ENCODE measurements around the gene H2BW2. TPM values are rescaled to one million over a fixed set of nuclear protein-coding genes. Genes with fewer than 3 reads are reported as not detected.
"Not testable (repeated sequence)": the region's sequence is repeated elsewhere in the genome, so short reads cannot be mapped to it uniquely, and the experiment has no call there.

Gene H2BW2
- total RNA-seq, 2 donors from 2014 or later = not detected

DNA sequence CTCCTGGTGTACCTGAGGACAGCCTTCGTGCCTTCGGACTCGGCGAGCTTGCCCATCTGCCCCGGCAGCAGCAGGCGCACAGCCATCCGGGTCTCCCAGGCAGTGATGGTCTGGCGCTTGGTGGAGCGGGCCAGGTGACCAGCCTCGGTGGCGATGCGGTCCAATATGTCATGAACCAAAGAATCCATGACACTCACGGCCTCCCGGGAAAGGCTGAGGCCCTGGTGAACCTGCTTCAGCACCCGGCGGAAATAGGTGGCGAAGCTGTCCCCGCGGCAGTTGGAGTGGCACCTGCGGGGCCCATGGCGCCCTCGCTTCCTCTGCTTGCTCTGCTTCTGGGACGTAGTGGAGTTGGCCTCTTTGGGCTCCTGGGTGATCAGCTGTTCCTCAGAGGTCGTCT lies 26.6 kb upstream of the H2BW2 start:
- no peak overlapping the region for H3K4me3 Mint-ChIP-seq
- H3K27me3 ChIP-seq (ENCODE audit: control insufficient read depth, insufficient read depth, low read length, poor library complexity, severe bottlenecking) = no peaks in the 10 kb centered on the region
- WGBS, 2 experiments (ENCODE audit: insufficient coverage in 1 of 2, insufficient read length in 1 of 2) = 81 to 95% methylated on average over 8 to 24 of the region's 24 CpGs

GRCh38 chrX:104013606-104014005 lies 26.1 kb upstream of the H2BW2 start, which contains the start of gene H2BW1:
TSS of gene H2BW1 (minus strand) at chrX:104013708. CDS start at chrX:104013576, 132 bp downstream.
- Histone ChIP-seq H3K27ac (ENCODE audit: low read depth, low read length) (no peak within 1 kb of the TSS), H3K4me1 (ENCODE audit: control insufficient read depth, insufficient read depth, low read length) (no peaks in the 10 kb centered on the region), H3K4me3 (ENCODE audit: low read length) (no peak within 1 kb of the TSS), H3K27me3 (ENCODE audit: control insufficient read depth, insufficient read depth, low read length, poor library complexity, severe bottlenecking) (no peaks in the 10 kb centered on the region), H3K9ac (ENCODE audit: extremely low read depth, low read length, poor library complexity, severe bottlenecking) (no peak within 1 kb of the TSS), H3K9me3 (ENCODE audit: control insufficient read depth, low read length) (no peaks in the 10 kb centered on the region), H3K36me3 (ENCODE audit: control insufficient read depth, insufficient read depth, low read length) (no peaks in the 10 kb centered on the region)
- 96 to 98% methylated on average over 15 to 20 of the region's 20 CpGs for WGBS, 2 experiments (ENCODE audit: insufficient coverage in 1 of 2, insufficient read length in 1 of 2)
- no peak within 1 kb of the TSS for H3K4me3 Mint-ChIP-seq
- H3K4me1 Mint-ChIP-seq = no peaks in the 10 kb centered on the region
- H3K36me3 Mint-ChIP-seq (ENCODE audit: low read depth) = no peaks in the 10 kb centered on the region
- H3K9me3 Mint-ChIP-seq = peaks cover 62% of the 10 kb centered on the region
- H3K27me3 Mint-ChIP-seq (ENCODE audit: insufficient read depth) = peaks cover 5% of the 10 kb centered on the region
- no peak for DNase-seq
- TF ChIP-seq CTCF (conservative IDR thresholded peaks at IDR 0.05) = no peak
- no peak within 1 kb of the TSS for H3K27ac Mint-ChIP-seq

More for the DNA sequence above, 26.6 kb upstream of the H2BW2 start:
- Mint-ChIP-seq H3K27me3 (ENCODE audit: insufficient read depth) (peaks cover 4% of the 10 kb centered on the region), H3K4me1 (no peaks in the 10 kb centered on the region), H3K36me3 (ENCODE audit: low read depth) (no peaks in the 10 kb centered on the region), H3K9me3 (peaks cover 60% of the 10 kb centered on the region), H3K27ac (no peak overlapping the region)
- H3K4me3 ChIP-seq (ENCODE audit: low read length) = no peak overlapping the region
- no peak overlapping the region for H3K27ac ChIP-seq (ENCODE audit: low read depth, low read length)
- DNase-seq = no peak
- H3K9ac ChIP-seq (ENCODE audit: extremely low read depth, low read length, poor library complexity, severe bottlenecking) = no peak overlapping the region
- H3K36me3 ChIP-seq (ENCODE audit: control insufficient read depth, insufficient read depth, low read length) = no peaks in the 10 kb centered on the region
- no peak for TF ChIP-seq CTCF (conservative IDR thresholded peaks at IDR 0.05)
- H3K4me1 ChIP-seq (ENCODE audit: control insufficient read depth, insufficient read depth, low read length) = no peaks in the 10 kb centered on the region
- H3K9me3 ChIP-seq (ENCODE audit: control insufficient read depth, low read length) = no peaks in the 10 kb centered on the region

- H3K9ac ChIP-seq (ENCODE audit: extremely low read depth, low read length, poor library complexity, severe bottlenecking); DNase-seq; H3K36me3 ChIP-seq (ENCODE audit: control insufficient read depth, insufficient read depth, low read length); H3K4me3 Mint-ChIP-seq; H3K36me3 Mint-ChIP-seq (ENCODE audit: low read depth); H3K27ac Mint-ChIP-seq; H3K27me3 Mint-ChIP-seq (ENCODE audit: insufficient read depth); H3K27me3 ChIP-seq (ENCODE audit: control insufficient read depth, insufficient read depth, low read length, poor library complexity, severe bottlenecking); H3K4me1 ChIP-seq (ENCODE audit: control insufficient read depth, insufficient read depth, low read length); H3K4me3 ChIP-seq (ENCODE audit: low read length); H3K9me3 ChIP-seq (ENCODE audit: control insufficient read depth, low read length); H3K4me1 Mint-ChIP-seq; H3K27ac ChIP-seq (ENCODE audit: low read depth, low read length): not testable (repeated sequence)
- peaks cover 66% of the 10 kb centered on the region for H3K9me3 Mint-ChIP-seq
- WGBS, 2 experiments (ENCODE audit: insufficient coverage in 1 of 2, insufficient read length in 1 of 2) = 88% methylated on average over 8 of the region's 8 CpGs; no CpG with 5 or more reads in 1 of the 2 experiments
These were observed 24.2 kb upstream of the H2BW2 start for GRCh38 chrX:104015576-104015975.

GRCh38 chrX:104018126-104018525 lies 21.6 kb upstream of the H2BW2 start:
- Mint-ChIP-seq H3K27ac (no peak overlapping the region), H3K9me3 (peaks cover 70% of the 10 kb centered on the region)
- no peak for DNase-seq

More at GRCh38 chrX:104018126-104018525, 21.6 kb upstream of the H2BW2 start:
- no peak for TF ChIP-seq CTCF (conservative IDR thresholded peaks at IDR 0.05)
- no peak overlapping the region for H3K4me3 ChIP-seq (ENCODE audit: low read length)
- no peaks in the 10 kb centered on the region for H3K4me1 ChIP-seq (ENCODE audit: control insufficient read depth, insufficient read depth, low read length)
- Mint-ChIP-seq H3K4me3 (no peak overlapping the region), H3K36me3 (ENCODE audit: low read depth) (no peaks in the 10 kb centered on the region), H3K4me1 (no peaks in the 10 kb centered on the region), H3K27me3 (ENCODE audit: insufficient read depth) (peaks cover 11% of the 10 kb centered on the region)
- no peaks in the 10 kb centered on the region for H3K9me3 ChIP-seq (ENCODE audit: control insufficient read depth, low read length)
- no peak overlapping the region for H3K9ac ChIP-seq (ENCODE audit: extremely low read depth, low read length, poor library complexity, severe bottlenecking)
- 94% methylated on average over 7 to 10 of the region's 11 CpGs for WGBS, 2 experiments (ENCODE audit: insufficient coverage in 1 of 2, insufficient read length in 1 of 2)
- no peak overlapping the region for H3K27ac ChIP-seq (ENCODE audit: low read depth, low read length)
- no peaks in the 10 kb centered on the region for H3K36me3 ChIP-seq (ENCODE audit: control insufficient read depth, insufficient read depth, low read length)
- no peaks in the 10 kb centered on the region for H3K27me3 ChIP-seq (ENCODE audit: control insufficient read depth, insufficient read depth, low read length, poor library complexity, severe bottlenecking)
